HG02981 (cell line): ENCODE measurements around the gene WDR35.

Experiments
- ATAC-seq: cut with Tn5 transposase; IDR thresholded peaks from one replicate; pipeline ENCODE4 v1.9.1; 2021; ENCODE audit warnings: mild to moderate bottlenecking, moderate library complexity; ENCODE audit not compliant: unreplicated experiment

The WDR35 gene

GRCh38 chr2:19874726-19875125, 115.2 kb downstream of the WDR35 start:
- ATAC-seq = no peak

DNA sequence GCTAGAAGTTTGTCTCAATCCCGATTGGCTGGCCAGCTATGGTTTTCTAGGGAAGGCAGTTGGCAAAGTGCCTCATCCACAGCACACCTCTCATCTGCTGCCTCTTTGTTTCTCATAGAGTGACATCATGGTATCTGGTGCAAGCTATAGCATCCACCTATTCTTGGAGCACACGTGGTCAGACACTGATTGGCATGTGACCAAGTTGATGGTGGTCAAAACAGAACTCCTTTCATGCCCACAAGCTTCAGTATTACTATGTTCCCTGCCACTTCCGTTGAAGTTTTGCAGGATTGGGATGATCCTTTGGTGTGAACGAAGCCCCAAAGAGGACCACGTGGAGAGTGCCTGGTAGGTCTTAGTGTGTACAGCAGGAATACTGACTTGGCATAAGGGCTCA, 116.9 kb downstream of the WDR35 start:
- no peak for ATAC-seq

DNA sequence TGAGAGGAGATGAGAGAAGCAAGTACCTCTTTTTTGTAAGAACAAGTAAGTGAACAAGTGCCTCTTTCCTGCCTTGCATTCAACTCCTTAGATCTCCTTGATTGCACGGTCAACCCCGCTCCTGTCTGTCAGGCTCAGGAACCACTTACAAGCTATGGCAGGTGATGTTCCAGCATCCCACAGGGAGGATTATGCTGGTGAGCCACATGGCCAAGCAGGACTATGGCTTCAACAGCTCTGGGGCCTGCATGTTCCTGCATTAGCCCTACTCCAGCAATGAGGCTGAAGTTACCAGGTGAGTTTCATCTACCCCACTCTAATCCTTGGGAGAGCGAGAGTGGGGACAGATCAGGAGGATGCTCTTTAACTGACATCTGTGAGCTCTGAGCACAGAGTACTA, 117.6 kb downstream of the WDR35 start:
- ATAC-seq = no peak

GRCh38 chr2:19871836-19872235, 118.1 kb downstream of the WDR35 start:
- ATAC-seq = no peak

DNA sequence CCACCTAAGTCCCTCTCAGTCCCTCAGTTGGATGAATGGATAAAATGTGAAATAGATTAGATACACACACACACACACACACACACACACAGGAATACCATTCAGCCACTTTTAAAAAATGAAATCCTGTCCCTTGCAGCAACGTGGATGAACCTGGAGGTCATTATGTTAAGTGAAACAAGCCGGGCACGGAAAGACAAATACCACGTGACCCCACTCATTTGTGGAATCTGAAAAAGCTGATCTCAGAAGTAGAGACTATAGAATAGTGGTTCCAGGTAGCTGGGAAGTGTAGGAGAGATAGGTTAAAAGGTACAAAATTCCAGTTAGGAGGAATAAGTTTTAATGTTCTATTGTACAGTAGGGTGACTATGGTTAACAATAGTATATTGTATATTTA, 119.1 kb downstream of the WDR35 start:
- ATAC-seq = no peak

DNA sequence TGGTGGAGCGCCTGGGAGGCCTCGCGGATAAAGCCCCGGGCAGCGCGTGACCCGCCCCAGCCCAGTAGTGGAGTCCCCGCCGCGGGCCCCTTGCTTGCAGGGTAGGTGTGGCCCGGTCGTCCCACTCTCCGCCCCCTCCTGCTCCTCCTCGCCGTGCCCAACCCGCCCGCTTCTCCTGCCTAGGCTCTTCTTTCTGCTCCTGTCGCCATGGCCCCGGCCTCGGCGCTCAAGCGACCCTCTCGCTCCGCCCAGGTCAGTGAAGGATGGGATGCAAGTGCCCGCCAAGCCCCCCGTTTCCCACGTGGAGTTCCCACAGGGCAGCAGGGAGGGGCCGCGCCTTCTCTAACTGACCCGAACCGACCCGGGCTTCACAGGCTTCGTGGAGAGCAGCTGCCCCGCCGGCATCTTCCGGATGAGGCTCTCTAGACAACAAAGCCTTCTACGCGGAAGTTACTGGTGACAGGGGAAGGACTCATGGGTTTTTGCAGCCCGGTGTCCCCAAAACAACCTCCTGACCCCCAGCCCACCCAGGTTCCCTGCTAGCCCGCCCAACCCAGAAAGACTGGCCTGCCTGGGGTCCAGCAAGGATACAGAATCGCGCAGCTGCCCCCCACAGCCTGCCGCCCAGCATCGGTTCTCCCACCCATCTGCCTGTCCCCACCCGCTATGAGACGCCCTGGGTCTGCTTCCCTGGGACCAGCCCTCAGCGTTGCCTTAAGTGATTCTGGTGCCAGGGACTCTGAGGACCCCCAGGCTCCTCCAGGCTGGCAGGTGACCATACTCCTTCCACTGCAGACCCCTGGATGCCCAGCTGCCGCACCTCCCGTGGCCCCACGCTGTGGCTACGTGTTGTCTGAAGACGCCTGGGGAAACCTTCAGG, 121.0 kb downstream of the WDR35 start:
- peak; percentile 49 for ATAC-seq

DNA sequence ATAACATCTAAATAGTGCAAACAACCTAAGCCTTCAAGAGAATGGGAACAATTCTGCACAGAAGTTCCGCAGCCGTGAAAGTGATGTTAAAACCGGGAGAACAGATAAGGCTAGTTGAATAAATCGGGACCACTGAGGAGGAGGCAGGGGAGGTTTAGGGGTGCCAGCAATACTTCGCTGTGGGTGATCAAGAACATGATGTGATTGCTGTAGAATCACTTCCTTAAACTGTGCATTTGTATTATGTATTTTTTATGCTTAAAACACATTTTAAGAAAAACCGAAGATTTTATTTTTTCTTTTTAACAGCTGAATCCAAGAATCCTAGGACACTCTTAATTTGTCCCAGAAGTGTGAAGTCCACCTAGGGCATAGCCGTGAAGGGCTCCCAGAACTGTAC, 121.7 kb downstream of the WDR35 start:
- ATAC-seq = no peak

- peak; percentile 63 for ATAC-seq
Observed at GRCh38 chr2:19866771-19867170, 123.1 kb downstream of the WDR35 start.

- ATAC-seq = no peak
Observed at GRCh38 chr2:19865151-19865550, 124.8 kb downstream of the WDR35 start.

GRCh38 chr2:19864381-19864780, 125.5 kb downstream of the WDR35 start:
- ATAC-seq = no peak

- peak; percentile 65 for ATAC-seq
Observed at GRCh38 chr2:19863303-19864041, 126.4 kb downstream of the WDR35 start.

GRCh38 chr2:19861813-19862212, 128.1 kb downstream of the WDR35 start:
- no peak for ATAC-seq
